Measurements from ENCODE around the gene ALMS1.

Gene ALMS1

DNA sequence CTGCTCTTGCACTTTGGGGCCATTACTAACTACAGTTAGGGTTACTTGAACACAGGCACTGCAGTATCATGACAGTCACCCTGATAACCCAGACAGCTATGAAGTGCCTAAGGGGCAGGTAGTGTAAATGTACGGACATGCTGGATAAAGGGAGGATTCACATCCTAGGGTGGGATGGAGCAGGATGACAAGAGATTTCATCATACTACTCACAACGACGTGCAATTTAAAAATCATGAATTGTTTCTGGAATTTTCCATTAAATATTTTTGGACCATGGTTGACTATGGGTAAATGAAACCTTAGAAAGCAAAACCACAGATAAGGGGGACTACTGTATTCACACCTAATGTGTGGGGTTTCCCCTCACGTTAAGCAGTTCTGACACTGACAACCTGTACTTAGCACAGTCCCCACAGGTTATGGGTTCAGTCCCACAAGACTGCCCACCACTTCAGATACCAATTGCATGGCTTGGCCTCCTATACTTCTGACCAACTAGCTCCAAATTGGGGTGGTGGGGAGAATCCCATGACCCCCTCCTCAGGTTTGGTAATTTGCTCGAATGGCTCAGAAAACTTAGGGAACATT is 180.7 kb downstream of the ALMS1 start:
- Histone ChIP-seq H3K4me3 (ENCODE audit: low read length) (no peak overlapping the region), H3F3A (ENCODE audit: insufficient read depth, low read length) (no peaks in the 10 kb centered on the region), H3K4me2 (ENCODE audit: low read depth, low read length) (no peak overlapping the region), H3K9ac (ENCODE audit: low read length) (no peak overlapping the region), H3K9me2 (replicated peaks; ENCODE audit: insufficient read depth, low read length) (no peaks in the 10 kb centered on the region), H4K20me1 (ENCODE audit: insufficient read depth, low read length) (no peaks in the 10 kb centered on the region), H3K9me3 (replicated peaks; ENCODE audit: insufficient read depth, low read length) (no peaks in the 10 kb centered on the region), H3K27me3 (replicated peaks; ENCODE audit: insufficient read depth, low read length) (no peaks in the 10 kb centered on the region), H2AFZ (ENCODE audit: low read length) (no peak overlapping the region), H3K4me1 (ENCODE audit: low read length) (no peaks in the 10 kb centered on the region), H3K36me3 (replicated peaks; ENCODE audit: insufficient read depth, low read length) (no peaks in the 10 kb centered on the region), H3K27ac (ENCODE audit: low read length) (no peak overlapping the region), H3K79me2 (ENCODE audit: low read length) (no peaks in the 10 kb centered on the region)
- no peak for DNase-seq
- TF ChIP-seq, protein P1, sequence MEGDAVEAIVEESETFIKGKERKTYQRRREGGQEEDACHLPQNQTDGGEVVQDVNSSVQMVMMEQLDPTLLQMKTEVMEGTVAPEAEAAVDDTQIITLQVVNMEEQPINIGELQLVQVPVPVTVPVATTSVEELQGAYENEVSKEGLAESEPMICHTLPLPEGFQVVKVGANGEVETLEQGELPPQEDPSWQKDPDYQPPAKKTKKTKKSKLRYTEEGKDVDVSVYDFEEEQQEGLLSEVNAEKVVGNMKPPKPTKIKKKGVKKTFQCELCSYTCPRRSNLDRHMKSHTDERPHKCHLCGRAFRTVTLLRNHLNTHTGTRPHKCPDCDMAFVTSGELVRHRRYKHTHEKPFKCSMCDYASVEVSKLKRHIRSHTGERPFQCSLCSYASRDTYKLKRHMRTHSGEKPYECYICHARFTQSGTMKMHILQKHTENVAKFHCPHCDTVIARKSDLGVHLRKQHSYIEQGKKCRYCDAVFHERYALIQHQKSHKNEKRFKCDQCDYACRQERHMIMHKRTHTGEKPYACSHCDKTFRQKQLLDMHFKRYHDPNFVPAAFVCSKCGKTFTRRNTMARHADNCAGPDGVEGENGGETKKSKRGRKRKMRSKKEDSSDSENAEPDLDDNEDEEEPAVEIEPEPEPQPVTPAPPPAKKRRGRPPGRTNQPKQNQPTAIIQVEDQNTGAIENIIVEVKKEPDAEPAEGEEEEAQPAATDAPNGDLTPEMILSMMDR (IDR thresholded peaks at IDR 0.05; ENCODE audit: low read length): no peak
- TF ChIP-seq EZH2 (optimal IDR thresholded peaks at IDR 0.05; ENCODE audit: low read depth, low read length): no peak
- no peak for TF ChIP-seq EZH2phosphoT487 (IDR thresholded peaks at IDR 0.05; ENCODE audit: low read length)

DNA sequence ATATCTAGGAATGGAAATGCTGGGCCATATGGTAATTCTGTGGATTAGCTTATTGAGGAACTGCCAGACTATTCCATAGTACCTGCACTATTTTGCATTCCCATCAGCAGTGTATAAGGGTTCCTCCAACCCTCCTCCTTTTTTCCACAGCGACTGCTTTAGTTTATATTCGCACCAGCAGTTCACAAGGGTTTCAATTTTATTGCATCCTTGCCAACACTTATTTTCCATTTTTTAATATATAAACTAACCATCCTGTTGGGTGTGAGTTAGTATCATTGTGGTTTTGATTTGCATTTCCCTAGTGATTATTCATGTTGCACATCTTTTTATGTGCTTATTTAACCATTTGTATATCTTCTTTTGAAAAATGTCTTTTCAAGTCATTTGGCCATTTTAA is 189.6 kb downstream of the ALMS1 start:
- Histone ChIP-seq H3K4me1 (ENCODE audit: low read length) (no peaks in the 10 kb centered on the region), H3K9ac (ENCODE audit: low read length) (no peak overlapping the region), H3K36me3 (replicated peaks; ENCODE audit: insufficient read depth, low read length) (no peaks in the 10 kb centered on the region), H3K9me2 (replicated peaks; ENCODE audit: insufficient read depth, low read length) (no peaks in the 10 kb centered on the region), H4K20me1 (ENCODE audit: insufficient read depth, low read length) (no peaks in the 10 kb centered on the region), H3F3A (ENCODE audit: insufficient read depth, low read length) (no peaks in the 10 kb centered on the region), H2AFZ (ENCODE audit: low read length) (no peak overlapping the region), H3K9me3 (replicated peaks; ENCODE audit: insufficient read depth, low read length) (no peaks in the 10 kb centered on the region), H3K79me2 (ENCODE audit: low read length) (no peaks in the 10 kb centered on the region), H3K4me3 (ENCODE audit: low read length) (no peak overlapping the region), H3K27me3 (replicated peaks; ENCODE audit: insufficient read depth, low read length) (no peaks in the 10 kb centered on the region), H3K27ac (ENCODE audit: low read length) (no peak overlapping the region), H3K4me2 (ENCODE audit: low read depth, low read length) (no peak overlapping the region)
- TF ChIP-seq, protein P1 (IDR thresholded peaks at IDR 0.05; ENCODE audit: low read length): no peak
- TF ChIP-seq EZH2phosphoT487 (IDR thresholded peaks at IDR 0.05; ENCODE audit: low read length): no peak
- no peak for TF ChIP-seq EZH2 (optimal IDR thresholded peaks at IDR 0.05; ENCODE audit: low read depth, low read length)
- no peak for DNase-seq

DNA sequence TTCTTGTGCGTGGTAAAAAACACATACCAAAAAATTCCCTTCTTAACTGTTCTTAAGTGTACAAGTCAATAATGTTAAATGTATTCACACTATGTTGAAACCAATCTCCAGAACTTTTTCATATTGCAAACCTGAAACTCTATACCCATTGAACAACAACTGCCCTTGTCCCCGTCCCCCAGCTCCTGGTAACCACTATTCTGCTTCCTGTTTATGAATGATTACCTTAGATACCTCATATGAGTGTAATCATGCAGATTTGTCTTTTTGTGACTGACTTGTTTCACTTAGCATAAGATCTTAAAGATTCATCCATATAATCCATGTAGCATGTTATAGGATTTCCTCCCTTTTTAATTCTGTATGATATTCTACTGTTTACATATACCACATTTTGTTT is 196.7 kb downstream of the ALMS1 start:
- H3K27ac ChIP-seq (ENCODE audit: low read length): no peak overlapping the region
- no peaks in the 10 kb centered on the region for H3K4me1 ChIP-seq (ENCODE audit: low read length)
- no peak overlapping the region for H3K9ac ChIP-seq (ENCODE audit: low read length)
- H2AFZ ChIP-seq (ENCODE audit: low read length): no peak overlapping the region
- DNase-seq: no peak
- H3K9me3 ChIP-seq (replicated peaks; ENCODE audit: insufficient read depth, low read length): no peaks in the 10 kb centered on the region
- 0 out of 2 replicates have a peak, but pooled peaks cover 2% of the 10 kb centered on the region for H3F3A ChIP-seq (ENCODE audit: insufficient read depth, low read length)
- H3K4me3 ChIP-seq (ENCODE audit: low read length): no peak overlapping the region
- no peaks in the 10 kb centered on the region for H3K79me2 ChIP-seq (ENCODE audit: low read length)
- H3K9me2 ChIP-seq (replicated peaks; ENCODE audit: insufficient read depth, low read length): no peaks in the 10 kb centered on the region
- H3K27me3 ChIP-seq (replicated peaks; ENCODE audit: insufficient read depth, low read length): no peaks in the 10 kb centered on the region
- TF ChIP-seq, protein P1 (IDR thresholded peaks at IDR 0.05; ENCODE audit: low read length): no peak
- TF ChIP-seq EZH2 (optimal IDR thresholded peaks at IDR 0.05; ENCODE audit: low read depth, low read length) (no peak), EZH2phosphoT487 (IDR thresholded peaks at IDR 0.05; ENCODE audit: low read length) (no peak)
- no peak overlapping the region for H3K4me2 ChIP-seq (ENCODE audit: low read depth, low read length)
- no peaks in the 10 kb centered on the region for H4K20me1 ChIP-seq (ENCODE audit: insufficient read depth, low read length)
- no peaks in the 10 kb centered on the region for H3K36me3 ChIP-seq (replicated peaks; ENCODE audit: insufficient read depth, low read length)
